AG20443 (cell line): Measurements from ENCODE around the gene CAMSAP2.

Source experiments
- DNase-seq: peaks from one replicate; pipeline ENCODE4 v3.0.0; 2012; ENCODE audit warnings: low spot score, mixed read lengths

The CAMSAP2 gene

GRCh38 chr1:200899954-200900867 lies 161.5 kb downstream of the CAMSAP2 start:
- DNase-seq: no peak

GRCh38 chr1:200900877-200901276 lies 162.2 kb downstream of the CAMSAP2 start:
- DNase-seq: no peak

- DNase-seq: no peak
These were observed 162.7 kb downstream of the CAMSAP2 start for GRCh38 chr1:200901350-200901749.

GRCh38 chr1:200901796-200902444 lies 163.2 kb downstream of the CAMSAP2 start:
- DNase-seq: no peak

GRCh38 chr1:200903793-200904192 lies 165.1 kb downstream of the CAMSAP2 start:
- DNase-seq: no peak

GRCh38 chr1:200904772-200905171 lies 166.1 kb downstream of the CAMSAP2 start:
- no peak for DNase-seq

GRCh38 chr1:200905411-200906052 lies 166.8 kb downstream of the CAMSAP2 start:
- DNase-seq: no peak

GRCh38 chr1:200906491-200906890 lies 167.8 kb downstream of the CAMSAP2 start:
- no peak for DNase-seq

GRCh38 chr1:200907611-200908097 lies 169.0 kb downstream of the CAMSAP2 start:
- no peak for DNase-seq

- DNase-seq: no peak
These were observed 169.6 kb downstream of the CAMSAP2 start for GRCh38 chr1:200908191-200908868.

- DNase-seq: no peak
These were observed 170.4 kb downstream of the CAMSAP2 start for GRCh38 chr1:200909071-200909470.

- DNase-seq: no peak
These were observed 171.1 kb downstream of the CAMSAP2 start for GRCh38 chr1:200909757-200910239.
